Stimulated activated CD8-positive, alpha-beta memory T cell treated with anti-CD3 and anti-CD28 coated beads, Interleukin-15, amount 100 ng/mL, for 48 hours (primary cell): ENCODE results near the gene SELENOH.

ENCODE experiments used
- DNase-seq, 2 donors: peaks; one replicate each; pipeline ENCODE4 v3.0.0-alpha.2; 2020; ENCODE audit warnings: low read depth in 2 of 2

SELENOH gene

DNA sequence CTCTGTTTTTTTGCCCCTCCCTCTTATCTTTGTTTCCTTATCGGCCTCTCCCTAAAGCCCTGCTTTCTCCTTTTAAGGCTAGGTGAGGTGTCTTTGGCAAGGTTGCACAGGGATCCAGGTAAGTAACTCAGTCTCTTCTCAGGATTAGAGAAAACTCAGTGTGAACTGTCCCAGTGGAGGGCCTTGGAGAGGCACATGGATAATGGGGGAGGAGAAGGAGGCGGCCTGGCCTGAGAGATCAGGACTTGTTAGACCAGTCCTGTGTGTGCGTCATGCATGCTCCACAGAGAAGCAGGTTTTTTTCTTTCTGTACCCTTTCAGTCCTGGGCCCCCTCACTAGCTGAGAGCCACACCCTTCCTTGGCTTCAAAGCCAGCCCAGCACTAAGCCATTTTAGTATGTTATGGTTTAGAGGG lies 40.2 kb downstream of the SELENOH start:
- no peak for DNase-seq

- DNase-seq = no peak
Measured at GRCh38 chr11:57785072-57785471, 43.8 kb downstream of the SELENOH start.

DNA sequence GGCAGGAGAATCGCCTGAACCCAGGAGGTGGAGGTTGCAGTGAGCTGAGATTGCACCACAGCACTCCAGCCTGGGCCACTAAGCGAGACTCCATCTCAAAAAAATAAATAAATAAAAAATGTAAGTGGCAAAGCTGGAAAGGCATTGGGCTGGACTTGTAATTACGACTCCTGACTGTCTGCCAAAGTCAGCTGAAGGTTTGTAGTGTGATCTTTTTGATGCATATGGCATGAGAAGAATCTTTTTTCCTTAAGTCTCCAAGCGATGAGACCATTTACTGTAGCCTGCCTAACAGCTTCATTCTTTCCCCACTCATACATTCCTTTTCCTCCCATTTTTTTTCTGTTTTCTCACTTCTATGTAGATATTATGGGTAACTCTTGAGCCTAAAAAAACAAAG lies 45.1 kb downstream of the SELENOH start:
- DNase-seq = no peak

GRCh38 chr11:57787006-57787604 lies 45.8 kb downstream of the SELENOH start:
- no peak for DNase-seq

GRCh38 chr11:57787920-57788702 lies 46.8 kb downstream of the SELENOH start:
- no peak for DNase-seq

DNA sequence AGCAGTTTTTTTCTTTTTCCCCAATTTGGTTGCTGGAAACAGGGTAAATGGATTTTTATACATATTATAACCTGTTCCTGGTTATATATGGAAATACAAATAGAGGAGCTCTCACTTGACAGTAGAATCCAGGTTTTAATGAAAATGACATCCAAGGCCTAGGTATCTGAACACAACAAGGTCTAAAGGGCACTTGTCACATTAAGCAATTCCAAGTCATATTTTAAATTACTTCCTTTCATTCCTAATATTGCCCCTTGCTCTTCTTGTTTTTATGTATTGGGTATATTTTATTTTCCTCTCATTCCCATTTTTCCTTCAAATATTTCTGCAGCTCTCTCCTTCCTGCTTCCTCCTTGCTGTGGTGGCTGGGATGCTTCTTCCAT lies 47.4 kb downstream of the SELENOH start:
- no peak for DNase-seq

GRCh38 chr11:57791321-57792059 lies 50.2 kb downstream of the SELENOH start:
- no peak for DNase-seq

- peak; percentile 66 to 78 for DNase-seq
Measured at GRCh38 chr11:57792060-57792541, 50.8 kb downstream of the SELENOH start.

GRCh38 chr11:57792870-57793269 lies 51.6 kb downstream of the SELENOH start:
- no peak for DNase-seq
